HG03378 (cell line): Measurements from ENCODE around the gene EFNA4.

Experiments
- ATAC-seq: cut with Tn5 transposase; IDR thresholded peaks from one replicate; pipeline ENCODE4 v1.9.1; 2021; ENCODE audit warnings: mild to moderate bottlenecking, moderate library complexity; ENCODE audit not compliant: unreplicated experiment

EFNA4 gene

GRCh38 chr1:155032886-155033285 lies 30.7 kb upstream of the EFNA4 start:
- ATAC-seq, result no peak

- no peak for ATAC-seq
Observed at GRCh38 chr1:155033524-155033923, 30.0 kb upstream of the EFNA4 start, which contains the start of the genes DCST1 and DCST2. TSS of gene DCST1 (plus strand) at chr1:155033824. CDS start at chr1:155034037, 213 bp downstream. TSS of gene DCST2 (minus strand) at chr1:155033781. CDS start at chr1:155033701, 80 bp downstream.

- ATAC-seq, result no peak
Observed at GRCh38 chr1:155034318-155035208, 29.0 kb upstream of the EFNA4 start.

- ATAC-seq, result no peak
Observed at GRCh38 chr1:155035936-155036335, 27.6 kb upstream of the EFNA4 start.

GRCh38 chr1:155037043-155037442 lies 26.5 kb upstream of the EFNA4 start:
- no peak for ATAC-seq

- no peak for ATAC-seq
Observed at GRCh38 chr1:155037851-155038441, 25.6 kb upstream of the EFNA4 start.

GRCh38 chr1:155038602-155039307 lies 24.8 kb upstream of the EFNA4 start:
- ATAC-seq, result no peak

- ATAC-seq, result no peak
Observed at GRCh38 chr1:155039308-155039669, 24.3 kb upstream of the EFNA4 start.

GRCh38 chr1:155040358-155041093 lies 23.0 kb upstream of the EFNA4 start:
- ATAC-seq, result no peak

GRCh38 chr1:155042789-155043188 lies 20.8 kb upstream of the EFNA4 start:
- ATAC-seq, result no peak

- ATAC-seq, result no peak
Observed at GRCh38 chr1:155043301-155043702, 20.2 kb upstream of the EFNA4 start.

- no peak for ATAC-seq
Observed at GRCh38 chr1:155043793-155044192, 19.7 kb upstream of the EFNA4 start.

- no peak for ATAC-seq
Observed at GRCh38 chr1:155044365-155044764, 19.2 kb upstream of the EFNA4 start.

- ATAC-seq, result no peak
Observed at GRCh38 chr1:155044812-155045657, 18.5 kb upstream of the EFNA4 start.

- ATAC-seq, result no peak
Observed at GRCh38 chr1:155048449-155049334, 14.8 kb upstream of the EFNA4 start.

- ATAC-seq, result no peak
Observed at GRCh38 chr1:155049651-155050559, 13.6 kb upstream of the EFNA4 start.

GRCh38 chr1:155050560-155051341 lies 12.8 kb upstream of the EFNA4 start, which contains the start of gene ADAM15:
TSS of gene ADAM15 (plus strand) at chr1:155051316. CDS start at chr1:155051387, 71 bp downstream.
- ATAC-seq, result no peak
